ENCODE data around the gene TADA2B. TPM values are rescaled to one million over a fixed set of nuclear protein-coding genes. Genes with fewer than 3 reads are reported as not detected.

TADA2B gene
- polyA plus RNA-seq (2012; ENCODE audit: low read depth, missing spikeins) = 5.1 TPM

GRCh38 chr4:7043284-7044136 lies at the start of gene TADA2B:
Gene TADA2B, plus strand, starts transcription at chr4:7043372. Its CDS starts 208 bp downstream, at chr4:7043580.
- TF ChIP-seq POLR2A (IDR thresholded peaks at IDR 0.05; ENCODE audit: low read depth, low read length) (no peak), SPI1 (IDR thresholded peaks at IDR 0.05; ENCODE audit: low read depth, low read length) (0 out of 2 replicates have a peak, but pooled peaks have one; percentile 7), POLR2AphosphoS5 (IDR thresholded peaks at IDR 0.05; ENCODE audit: low read depth, low read length) (no peak), PAX5 (IDR thresholded peaks at IDR 0.05; ENCODE audit: insufficient read depth, low read length, severe bottlenecking) (no peak), TAF1 (IDR thresholded peaks at IDR 0.05; ENCODE audit: low read depth, low read length) (peak; percentile 58), POU2F2 (IDR thresholded peaks at IDR 0.05; ENCODE audit: low read depth, low read length) (no peak)
- FAIRE-seq (peak; percentile 78), DNase-seq (ENCODE audit: insufficient read length, low spot score) (peak; percentile 69)

DNA sequence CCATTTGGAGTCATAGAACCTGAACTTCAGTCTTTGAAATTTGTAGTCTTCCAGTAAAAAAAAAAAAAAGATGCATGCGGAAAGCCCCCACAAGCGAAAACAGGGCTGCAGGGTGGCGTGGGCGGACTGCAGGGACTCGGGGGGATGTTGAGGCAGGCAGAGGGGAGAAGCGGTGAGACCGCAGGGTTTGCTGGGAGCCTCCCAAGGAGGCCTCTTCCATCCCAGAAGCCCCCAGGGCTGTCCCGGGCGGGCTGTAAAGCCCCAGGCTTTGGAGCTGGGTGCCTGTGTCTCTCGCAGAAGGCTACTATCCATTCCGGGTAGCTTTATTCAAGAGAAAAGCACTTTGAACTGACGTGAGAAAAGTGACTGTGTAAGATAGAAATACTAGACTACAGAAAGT lies 46.7 kb upstream of the TADA2B start:
- DNase-seq (ENCODE audit: insufficient read length, low spot score) (no peak), FAIRE-seq (no peak)
- TF ChIP-seq POLR2AphosphoS5 (IDR thresholded peaks at IDR 0.05; ENCODE audit: low read depth, low read length) (no peak), POLR2A (IDR thresholded peaks at IDR 0.05; ENCODE audit: low read depth, low read length) (no peak), POU2F2 (IDR thresholded peaks at IDR 0.05; ENCODE audit: low read depth, low read length) (no peak), TAF1 (IDR thresholded peaks at IDR 0.05; ENCODE audit: low read depth, low read length) (no peak), PAX5 (IDR thresholded peaks at IDR 0.05; ENCODE audit: insufficient read depth, low read length, severe bottlenecking) (no peak), SPI1 (IDR thresholded peaks at IDR 0.05; ENCODE audit: low read depth, low read length) (no peak)

DNA sequence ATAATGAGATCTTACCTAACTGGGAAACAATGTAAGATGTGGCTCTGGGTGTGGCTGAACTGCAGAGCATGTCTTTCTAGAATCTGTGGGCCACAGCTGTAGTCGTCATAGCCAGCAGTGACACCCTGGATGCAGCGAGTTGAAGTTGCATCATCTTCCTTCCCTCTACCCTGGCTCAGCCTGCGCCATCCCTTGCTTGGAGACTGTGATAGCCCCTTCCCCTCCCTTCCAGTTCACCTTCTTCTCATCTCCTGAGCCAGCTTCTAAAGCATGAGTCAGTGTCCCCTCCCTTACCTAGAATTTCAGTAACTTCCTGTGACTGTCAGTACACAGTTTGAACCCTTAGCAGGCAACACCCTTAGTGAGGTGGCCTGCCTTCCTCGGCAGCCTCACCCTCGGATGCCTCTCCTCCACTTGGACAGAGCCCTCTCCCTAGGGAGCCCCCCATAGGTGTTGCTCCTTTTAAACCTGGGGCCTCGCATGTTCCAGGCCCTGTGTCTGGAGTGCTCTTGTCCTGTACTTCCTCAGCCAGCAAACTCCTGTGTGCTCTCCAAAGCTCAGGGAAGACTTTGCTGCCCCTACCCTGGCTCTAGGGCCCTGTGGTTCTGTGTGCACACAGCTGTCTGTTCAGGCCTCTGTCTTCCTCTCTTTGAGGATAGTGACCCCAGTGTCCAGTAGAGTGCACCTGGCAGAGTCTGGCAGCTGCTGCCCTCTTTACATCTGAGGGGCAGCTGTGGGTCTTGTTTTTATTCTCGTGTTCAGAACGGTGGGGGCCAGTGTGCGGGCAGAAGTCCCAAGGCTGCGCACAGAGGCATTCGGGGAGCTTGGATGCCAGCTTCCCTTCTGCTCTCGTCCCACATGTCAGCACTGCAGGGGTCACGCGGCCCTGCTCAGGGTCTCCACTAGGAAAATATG lies 43.7 kb upstream of the TADA2B start:
- DNase-seq (ENCODE audit: insufficient read length, low spot score) (no peak), FAIRE-seq (no peak)
- TF ChIP-seq POLR2AphosphoS5 (IDR thresholded peaks at IDR 0.05; ENCODE audit: low read depth, low read length) (no peak), PAX5 (IDR thresholded peaks at IDR 0.05; ENCODE audit: insufficient read depth, low read length, severe bottlenecking) (no peak), POU2F2 (IDR thresholded peaks at IDR 0.05; ENCODE audit: low read depth, low read length) (no peak), POLR2A (IDR thresholded peaks at IDR 0.05; ENCODE audit: low read depth, low read length) (no peak), SPI1 (IDR thresholded peaks at IDR 0.05; ENCODE audit: low read depth, low read length) (no peak), TAF1 (IDR thresholded peaks at IDR 0.05; ENCODE audit: low read depth, low read length) (no peak)

GRCh38 chr4:7000421-7001176 lies 42.6 kb upstream of the TADA2B start:
- FAIRE-seq = no peak
- no peak for TF ChIP-seq PAX5 (IDR thresholded peaks at IDR 0.05; ENCODE audit: insufficient read depth, low read length, severe bottlenecking)
- TF ChIP-seq POLR2A (IDR thresholded peaks at IDR 0.05; ENCODE audit: low read depth, low read length) = no peak
- no peak for TF ChIP-seq SPI1 (IDR thresholded peaks at IDR 0.05; ENCODE audit: low read depth, low read length)
- no peak for TF ChIP-seq POU2F2 (IDR thresholded peaks at IDR 0.05; ENCODE audit: low read depth, low read length)

DNA sequence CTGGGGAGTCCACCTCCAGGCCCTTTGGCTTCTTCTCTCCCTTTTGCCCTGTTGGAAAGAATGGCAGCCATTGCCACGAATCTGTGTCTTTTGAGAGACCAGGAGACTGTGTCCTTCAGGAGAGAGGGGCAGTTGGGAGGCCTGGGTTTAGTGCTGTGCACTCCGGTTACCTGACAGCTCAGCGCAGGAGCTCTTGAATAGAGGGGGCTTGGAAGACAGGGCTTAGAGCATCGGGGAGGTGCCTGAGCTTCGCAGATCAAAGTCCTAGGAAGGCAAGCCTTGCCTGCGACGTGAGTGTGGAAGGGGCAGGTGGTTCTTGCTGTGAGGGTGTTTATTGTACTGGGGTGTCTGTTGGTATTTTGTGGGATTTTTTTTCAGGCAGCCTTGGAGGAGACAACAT lies 41.9 kb upstream of the TADA2B start:
- DNase-seq (ENCODE audit: insufficient read length, low spot score) (no peak), FAIRE-seq (no peak)
- no peak for TF ChIP-seq POLR2A (IDR thresholded peaks at IDR 0.05; ENCODE audit: low read depth, low read length)
- TF ChIP-seq SPI1 (IDR thresholded peaks at IDR 0.05; ENCODE audit: low read depth, low read length) = no peak
- TF ChIP-seq TAF1 (IDR thresholded peaks at IDR 0.05; ENCODE audit: low read depth, low read length) = no peak
- no peak for TF ChIP-seq PAX5 (IDR thresholded peaks at IDR 0.05; ENCODE audit: insufficient read depth, low read length, severe bottlenecking)
- no peak for TF ChIP-seq POU2F2 (IDR thresholded peaks at IDR 0.05; ENCODE audit: low read depth, low read length)
- TF ChIP-seq POLR2AphosphoS5 (IDR thresholded peaks at IDR 0.05; ENCODE audit: low read depth, low read length) = no peak

More at GRCh38 chr4:7000421-7001176, 42.6 kb upstream of the TADA2B start:
- no peak for DNase-seq (ENCODE audit: insufficient read length, low spot score)

DNA sequence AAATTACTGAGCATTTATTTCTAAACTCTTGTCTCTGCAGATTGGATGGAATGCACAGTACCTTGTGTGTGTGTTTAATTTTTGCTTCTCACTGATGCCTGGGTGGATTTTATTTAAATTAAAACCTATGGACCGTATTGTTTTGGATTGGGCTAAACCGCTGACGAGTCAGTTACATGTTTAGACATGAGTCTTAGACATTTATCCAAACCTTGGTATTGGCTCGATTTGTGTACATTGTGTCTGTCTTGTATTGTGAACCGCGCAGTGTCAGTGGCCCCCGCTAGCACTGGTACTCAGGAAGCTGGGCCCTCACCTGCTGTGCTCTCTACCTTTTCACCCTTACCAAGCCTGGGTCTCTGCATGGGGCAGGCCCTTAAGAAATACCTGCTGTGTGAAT lies 40.8 kb upstream of the TADA2B start:
- DNase-seq (ENCODE audit: insufficient read length, low spot score) (no peak), FAIRE-seq (no peak)
- TF ChIP-seq TAF1 (IDR thresholded peaks at IDR 0.05; ENCODE audit: low read depth, low read length) (no peak), POU2F2 (IDR thresholded peaks at IDR 0.05; ENCODE audit: low read depth, low read length) (no peak), SPI1 (IDR thresholded peaks at IDR 0.05; ENCODE audit: low read depth, low read length) (no peak), POLR2AphosphoS5 (IDR thresholded peaks at IDR 0.05; ENCODE audit: low read depth, low read length) (no peak), PAX5 (IDR thresholded peaks at IDR 0.05; ENCODE audit: insufficient read depth, low read length, severe bottlenecking) (no peak), POLR2A (IDR thresholded peaks at IDR 0.05; ENCODE audit: low read depth, low read length) (no peak)

DNA sequence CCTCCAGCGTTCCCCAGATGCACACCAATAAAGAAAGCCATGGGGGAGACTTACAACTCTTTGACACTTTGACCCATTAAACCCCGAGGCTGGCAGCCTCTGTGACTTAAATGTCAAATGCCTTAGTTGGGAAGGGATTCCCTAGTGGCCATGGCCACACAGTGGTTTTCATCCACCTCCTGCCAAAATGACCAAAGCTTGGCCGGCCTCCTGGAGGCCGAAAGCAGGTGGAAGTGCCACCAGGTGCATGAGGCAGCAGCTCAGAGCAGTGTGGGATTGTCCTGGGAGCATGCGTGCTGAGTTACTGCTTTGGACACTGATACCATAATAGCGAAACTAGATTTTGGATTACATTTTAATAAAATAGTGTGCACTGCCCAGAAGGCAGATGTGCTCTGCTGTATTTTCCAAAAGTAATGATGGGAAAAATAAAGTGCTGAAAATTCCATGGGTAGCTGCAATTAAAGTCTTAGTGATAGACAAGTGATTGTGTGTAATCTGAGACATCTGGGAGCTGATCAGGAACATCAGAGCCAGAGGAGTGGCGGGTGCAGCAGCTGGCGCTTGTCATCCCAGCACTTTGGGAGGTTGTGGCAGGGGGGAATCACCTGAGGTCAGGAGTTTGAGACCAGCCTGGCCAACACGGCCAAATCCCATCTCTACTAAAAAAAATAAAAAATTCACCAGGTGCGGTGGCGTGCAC lies 39.8 kb upstream of the TADA2B start:
- FAIRE-seq (no peak), DNase-seq (ENCODE audit: insufficient read length, low spot score) (no peak)
- no peak for TF ChIP-seq POLR2AphosphoS5 (IDR thresholded peaks at IDR 0.05; ENCODE audit: low read depth, low read length)
- no peak for TF ChIP-seq TAF1 (IDR thresholded peaks at IDR 0.05; ENCODE audit: low read depth, low read length)
- TF ChIP-seq PAX5 (IDR thresholded peaks at IDR 0.05; ENCODE audit: insufficient read depth, low read length, severe bottlenecking) = no peak
- TF ChIP-seq POU2F2 (IDR thresholded peaks at IDR 0.05; ENCODE audit: low read depth, low read length) = no peak
- no peak for TF ChIP-seq SPI1 (IDR thresholded peaks at IDR 0.05; ENCODE audit: low read depth, low read length)
- TF ChIP-seq POLR2A (IDR thresholded peaks at IDR 0.05; ENCODE audit: low read depth, low read length) = no peak

DNA sequence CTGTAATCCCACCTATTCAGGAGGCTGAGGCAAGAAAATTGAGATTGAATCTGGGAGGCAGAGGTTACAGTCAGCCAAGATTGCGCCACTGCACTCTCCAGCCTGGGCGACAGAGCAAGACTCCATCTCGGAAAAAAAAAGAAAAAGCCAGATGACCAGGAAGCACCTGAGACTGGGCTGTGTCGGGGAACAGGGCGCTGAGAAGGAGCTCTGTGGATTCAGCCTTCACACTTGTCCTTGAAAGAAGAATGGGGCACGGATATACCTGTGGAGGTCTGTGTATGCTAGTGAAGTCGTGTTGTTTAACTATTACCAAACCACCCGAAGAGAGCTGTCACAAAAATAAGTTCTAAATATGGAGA lies 39.3 kb upstream of the TADA2B start:
- FAIRE-seq (no peak), DNase-seq (ENCODE audit: insufficient read length, low spot score) (no peak)
- TF ChIP-seq POLR2A (IDR thresholded peaks at IDR 0.05; ENCODE audit: low read depth, low read length) = no peak
- TF ChIP-seq POU2F2 (IDR thresholded peaks at IDR 0.05; ENCODE audit: low read depth, low read length) = no peak
- TF ChIP-seq SPI1 (IDR thresholded peaks at IDR 0.05; ENCODE audit: low read depth, low read length) = no peak
- TF ChIP-seq POLR2AphosphoS5 (IDR thresholded peaks at IDR 0.05; ENCODE audit: low read depth, low read length) = no peak
- no peak for TF ChIP-seq TAF1 (IDR thresholded peaks at IDR 0.05; ENCODE audit: low read depth, low read length)
- TF ChIP-seq PAX5 (IDR thresholded peaks at IDR 0.05; ENCODE audit: insufficient read depth, low read length, severe bottlenecking) = no peak
